OCI-LY7 (cell line): ENCODE data around the gene TAS1R1. TPM values are rescaled to one million over a fixed set of nuclear protein-coding genes. Genes with fewer than 3 reads are reported as not detected.

Experiments
- BruUV-seq: library from RNA; stranded (reverse); fragments of 400-500 nt; replicated peaks from 2 replicates; lab custom pipeline; 2021; lab: Mats Ljungman, UMichigan
- CTCF ChIA-PET: fragments of 300-600 bp; sonication (Branson Sonifier 250); formaldehyde crosslinking; loops from one replicate; lab custom pipeline; 2022; ENCODE audit warnings: antibody characterized with exemption; ENCODE audit not compliant: unreplicated experiment; lab: Charles Lee
- POLR2A ChIA-PET: fragments of 300-600 bp; sonication (Branson Sonifier 250); formaldehyde crosslinking; loops from one replicate; lab custom pipeline; 2022; ENCODE audit warnings: antibody characterized with exemption; lab: Charles Lee
- DNase-seq: peaks from one replicate; pipeline ENCODE4 v3.0.0-alpha.2; 2015; ENCODE audit warnings: low spot score
- H2AFZ ChIP-seq: fragments of 200-600 bp; sonication (generic), shearing (Covaris generic); 2 replicates; pipeline ENCODE4 v1.6.1; 2014; ENCODE audit warnings: mild to moderate bottlenecking, antibody characterized with exemption, low read length, moderate library complexity
- H3K27ac ChIP-seq: fragments of 200-600 bp; sonication (generic); 2 replicates; pipeline ENCODE4 v1.5.1; 2014; ENCODE audit warnings: mixed run types, low read depth, mild to moderate bottlenecking, moderate library complexity, low read length, inconsistent platforms; ENCODE audit not compliant: poor library complexity, severe bottlenecking
- H3K36me3 ChIP-seq: fragments of 200-600 bp; sonication (generic); 2 replicates; pipeline ENCODE4 v1.6.1; 2014; ENCODE audit warnings: mild to moderate bottlenecking, antibody characterized with exemption, low read length, moderate library complexity, mixed read lengths; ENCODE audit not compliant: insufficient read depth
- H3K4me1 ChIP-seq: fragments of 200-600 bp; sonication (generic); 2 replicates; pipeline ENCODE4 v1.5.1; 2014; ENCODE audit warnings: mild to moderate bottlenecking, low read length; ENCODE audit not compliant: insufficient read depth, poor library complexity, severe bottlenecking
- H3K4me2 ChIP-seq: fragments of 200-600 bp; sonication (generic); 2 replicates; pipeline ENCODE4 v1.6.1; 2014; ENCODE audit warnings: mild to moderate bottlenecking, low read length
- H3K4me3 ChIP-seq: fragments of 200-600 bp; sonication (generic); 2 replicates; pipeline ENCODE4 v1.5.1; 2014; ENCODE audit warnings: mild to moderate bottlenecking, low read depth, low read length; ENCODE audit not compliant: poor library complexity, severe bottlenecking
- H3K79me2 ChIP-seq: fragments of 200-600 bp; sonication (generic); 2 replicates; pipeline ENCODE4 v1.6.1; 2016; ENCODE audit warnings: low read depth, mild to moderate bottlenecking, low read length, moderate library complexity, mixed read lengths; ENCODE audit not compliant: insufficient read depth
- H3K9me2 ChIP-seq: fragments of 200-600 bp; sonication (generic); 2 replicates; pipeline ENCODE4 v1.6.1; 2016; ENCODE audit warnings: mild to moderate bottlenecking, low read length, mixed read lengths; ENCODE audit not compliant: insufficient read depth
- H3K9me3 ChIP-seq: fragments of 200-600 bp; sonication (generic); 2 replicates; pipeline ENCODE4 v1.6.1; 2014; ENCODE audit warnings: mild to moderate bottlenecking, mixed run types, low read length, mixed read lengths
- H4K20me1 ChIP-seq: fragments of 200-600 bp; sonication (generic); 2 replicates; pipeline ENCODE4 v1.6.1; 2014; ENCODE audit warnings: mild to moderate bottlenecking, antibody characterized with exemption, low read length, moderate library complexity, mixed read lengths; ENCODE audit not compliant: insufficient read depth
- EZH2phosphoT487 ChIP-seq: fragments of 200-600 bp; sonication (generic); IDR thresholded peaks from 2 replicates; pipeline ENCODE4 v1.6.1; 2018; ENCODE audit warnings: low read depth, borderline replicate concordance, mild to moderate bottlenecking, mixed run types, antibody characterized with exemption, low read length, moderate library complexity, mixed read lengths
- intact Hi-C: fragments of 100-400 bp; cut with micrococcal nuclease; formaldehyde crosslinking; loops from one replicate; pipeline ENCODE4 v1.10.0; 2022; ENCODE audit not compliant: unreplicated experiment
- small RNA-seq: library from RNA; depleted of rRNA; stranded (forward); fragments of <200 nt; gene quantifications from one replicate; pipeline ENCODE3, GENCODE V24; 2014
- total RNA-seq, 2 experiments: library from RNA; depleted of rRNA in 1 of 2; stranded (reverse); fragments of >200 nt in 1 of 2; shearing (Covaris generic) in 1 of 2; gene quantifications; 2 replicates each; pipeline ENCODE4 v1.2.3, GENCODE V29; 2014 to 2022
- TF ChIP-seq, protein P1 (sequence below): fragments of 200-600 bp; sonication (generic); conservative IDR thresholded peaks from 2 replicates; pipeline ENCODE4 v1.5.1; 2014; ENCODE audit warnings: mild to moderate bottlenecking, antibody characterized with exemption, low read length, moderate library complexity, mixed read lengths

Gene TAS1R1
- total RNA-seq, 2 experiments from 2014 or later: 0.11 TPM; not detected in 1

DNA sequence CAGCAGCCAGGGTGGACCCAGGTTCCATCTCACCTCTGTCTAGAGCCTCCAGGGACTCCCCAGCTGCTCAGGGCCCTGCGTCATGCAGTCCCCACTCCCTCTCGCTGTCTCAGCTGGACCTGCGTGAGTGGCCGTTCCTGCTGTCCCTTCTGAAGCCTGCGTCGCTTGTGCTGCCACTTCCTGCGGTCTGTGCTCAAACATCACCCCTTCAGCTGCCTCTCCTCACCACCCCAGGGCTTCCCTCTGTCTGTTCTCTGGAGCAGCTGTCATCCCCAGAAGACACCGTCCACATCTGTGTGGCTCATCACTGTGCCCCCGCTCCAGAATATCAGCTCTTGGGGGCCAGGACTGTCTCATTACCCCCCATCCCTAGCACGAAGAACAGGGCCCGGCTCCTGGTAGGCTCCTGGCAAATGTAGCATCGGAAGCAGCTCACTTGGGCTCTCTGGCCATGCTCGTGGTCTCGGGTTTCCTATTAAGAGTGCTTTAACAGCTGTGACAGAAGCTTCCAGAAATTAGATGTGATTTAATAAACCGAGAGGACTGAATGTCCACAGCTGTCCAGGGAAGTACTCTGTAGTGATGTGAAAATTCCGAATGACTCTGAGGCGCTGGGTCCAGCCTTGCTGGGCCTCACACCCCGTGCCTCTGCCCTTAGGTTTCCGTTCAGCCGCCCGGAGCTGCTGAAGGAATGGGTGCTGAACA lies 72.9 kb downstream of the TAS1R1 start:
- H3K9me2 ChIP-seq: no peaks in the 10 kb centered on the region
- intact Hi-C loops: loop anchor here (5.0 kb wide), 2 partner anchors 76 to 136 kb away; partner anchors contain the start of genes NOL9 and PLEKHG5
- H3K27ac ChIP-seq: no peak overlapping the region
- H3K4me1 ChIP-seq: peaks cover 24% of the 10 kb centered on the region
- H3K36me3 ChIP-seq: peaks cover 44% of the 10 kb centered on the region
- TF ChIP-seq, protein P1, sequence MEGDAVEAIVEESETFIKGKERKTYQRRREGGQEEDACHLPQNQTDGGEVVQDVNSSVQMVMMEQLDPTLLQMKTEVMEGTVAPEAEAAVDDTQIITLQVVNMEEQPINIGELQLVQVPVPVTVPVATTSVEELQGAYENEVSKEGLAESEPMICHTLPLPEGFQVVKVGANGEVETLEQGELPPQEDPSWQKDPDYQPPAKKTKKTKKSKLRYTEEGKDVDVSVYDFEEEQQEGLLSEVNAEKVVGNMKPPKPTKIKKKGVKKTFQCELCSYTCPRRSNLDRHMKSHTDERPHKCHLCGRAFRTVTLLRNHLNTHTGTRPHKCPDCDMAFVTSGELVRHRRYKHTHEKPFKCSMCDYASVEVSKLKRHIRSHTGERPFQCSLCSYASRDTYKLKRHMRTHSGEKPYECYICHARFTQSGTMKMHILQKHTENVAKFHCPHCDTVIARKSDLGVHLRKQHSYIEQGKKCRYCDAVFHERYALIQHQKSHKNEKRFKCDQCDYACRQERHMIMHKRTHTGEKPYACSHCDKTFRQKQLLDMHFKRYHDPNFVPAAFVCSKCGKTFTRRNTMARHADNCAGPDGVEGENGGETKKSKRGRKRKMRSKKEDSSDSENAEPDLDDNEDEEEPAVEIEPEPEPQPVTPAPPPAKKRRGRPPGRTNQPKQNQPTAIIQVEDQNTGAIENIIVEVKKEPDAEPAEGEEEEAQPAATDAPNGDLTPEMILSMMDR: no peak
- TF ChIP-seq EZH2phosphoT487: no peak
- H4K20me1 ChIP-seq: no peaks in the 10 kb centered on the region
- POLR2A ChIA-PET: no interaction called here
- H3K4me3 ChIP-seq: no peak overlapping the region
- H3K79me2 ChIP-seq: peaks cover 9% of the 10 kb centered on the region; the same call in 1 of the 2 replicates
- no TSS peak for BruUV-seq
- no peak overlapping the region for H2AFZ ChIP-seq
- H3K4me2 ChIP-seq: no peak overlapping the region
- no peak for DNase-seq
- CTCF ChIA-PET: interaction anchor here (0.8 kb wide), 1 partner anchor 9 kb away, joined by 3 read pairs; no protein-coding TSS in a partner anchor
- no peaks in the 10 kb centered on the region for H3K9me3 ChIP-seq

DNA sequence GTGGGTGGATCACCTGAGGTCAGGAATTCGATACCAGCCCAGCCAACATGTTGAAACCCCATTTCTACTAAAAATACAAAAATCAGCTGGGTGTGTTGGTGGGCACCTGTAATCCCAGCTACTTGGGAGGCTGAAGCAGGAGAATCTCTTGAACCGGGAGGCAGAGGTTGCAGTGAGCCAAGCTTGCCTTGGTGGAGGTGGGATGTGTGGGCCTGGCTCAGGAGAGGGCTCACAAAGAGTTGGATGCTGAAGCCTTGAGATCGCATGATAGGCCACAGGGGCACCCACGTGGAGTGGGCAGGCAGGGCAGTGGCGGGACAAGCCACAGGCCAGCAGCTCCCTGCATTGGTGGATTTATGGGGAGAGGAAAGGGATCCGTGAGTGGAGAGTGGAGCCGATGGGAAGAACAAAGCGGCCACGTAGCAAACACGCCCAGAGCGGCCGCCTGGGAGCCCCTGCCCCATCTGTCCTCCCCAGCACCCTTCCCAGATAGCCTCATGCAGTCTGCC lies 73.9 kb downstream of the TAS1R1 start:
- Histone ChIP-seq H4K20me1 (no peaks in the 10 kb centered on the region), H3K36me3 (peaks cover 44% of the 10 kb centered on the region), H3K79me2 (peaks cover 9% of the 10 kb centered on the region; the same call in 1 of the 2 replicates), H3K27ac (no peak overlapping the region), H3K4me2 (no peak overlapping the region), H3K9me3 (no peaks in the 10 kb centered on the region), H3K4me3 (no peak overlapping the region), H2AFZ (no peak overlapping the region), H3K9me2 (no peaks in the 10 kb centered on the region), H3K4me1 (peaks cover 15% of the 10 kb centered on the region)
- BruUV-seq: no TSS peak
- POLR2A ChIA-PET: no interaction called here
- TF ChIP-seq, protein P1: no peak
- no peak for TF ChIP-seq EZH2phosphoT487
- DNase-seq: no peak
- intact Hi-C loops: loop anchor here (5.0 kb wide), 2 partner anchors 77 to 137 kb away; partner anchors contain the start of genes NOL9 and PLEKHG5
- CTCF ChIA-PET: no interaction called here

Small RNA genes within 50 kb of the gene (small RNA-seq; reads per million reads assigned to genes)
- not detected for gene RNU6-731P

Other genes with a start within 250 kb of the TAS1R1 start
- gene ACOT7, start 161.5 kb upstream of the TAS1R1 start, total RNA-seq (2014; rRNA removed; shearing (Covaris generic)): 16.8 and 23.4 TPM in 2 replicates
- 50.5 and 53.6 TPM in 2 replicates for gene ACOT7, start 161.5 kb upstream of the TAS1R1 start, total RNA-seq (2022)
- not detected in 2 replicates for gene HES2, start 135.4 kb upstream of the TAS1R1 start, total RNA-seq (2014; rRNA removed; shearing (Covaris generic))
- gene HES2, start 135.4 kb upstream of the TAS1R1 start, total RNA-seq (2022): not detected in 2 replicates
- not detected in 2 replicates for gene ESPN, start 130.5 kb upstream of the TAS1R1 start, total RNA-seq (2014; rRNA removed; shearing (Covaris generic))
- not detected in 2 replicates for gene ESPN, start 130.5 kb upstream of the TAS1R1 start, total RNA-seq (2022)
- 1.7 and 2.8 TPM in 2 replicates for gene TNFRSF25, start 89.1 kb upstream of the TAS1R1 start, total RNA-seq (2014; rRNA removed; shearing (Covaris generic))
- gene TNFRSF25, start 89.1 kb upstream of the TAS1R1 start, total RNA-seq (2022): 0.65 and 1.7 TPM in 2 replicates
- gene PLEKHG5, start 63.6 kb upstream of the TAS1R1 start, total RNA-seq (2014; rRNA removed; shearing (Covaris generic)): 0.67 and 1.6 TPM in 2 replicates
- 1.7 and 2.4 TPM in 2 replicates for gene PLEKHG5, start 63.6 kb upstream of the TAS1R1 start, total RNA-seq (2022)
- gene NOL9, start 794 bp upstream of the TAS1R1 start, total RNA-seq (2014; rRNA removed; shearing (Covaris generic)): 30.7 and 39.1 TPM in 2 replicates
- gene NOL9, start 794 bp upstream of the TAS1R1 start, total RNA-seq (2022): 58.8 and 65.5 TPM in 2 replicates
- gene ZBTB48, start 24.7 kb downstream of the TAS1R1 start, total RNA-seq (2014; rRNA removed; shearing (Covaris generic)): 28.9 and 41.9 TPM in 2 replicates
- 51.3 and 58.2 TPM in 2 replicates for gene ZBTB48, start 24.7 kb downstream of the TAS1R1 start, total RNA-seq (2022)
- 7.2 and 7.4 TPM in 2 replicates for gene KLHL21, start 47.6 kb downstream of the TAS1R1 start, total RNA-seq (2014; rRNA removed; shearing (Covaris generic))
- 5.6 and 7.6 TPM in 2 replicates for gene KLHL21, start 47.6 kb downstream of the TAS1R1 start, total RNA-seq (2022)
- 5.3 and 7.9 TPM in 2 replicates for gene PHF13, start 58.4 kb downstream of the TAS1R1 start, total RNA-seq (2014; rRNA removed; shearing (Covaris generic))
- gene PHF13, start 58.4 kb downstream of the TAS1R1 start, total RNA-seq (2022): 14.6 and 14.7 TPM in 2 replicates
- 22.4 and 24.9 TPM in 2 replicates for gene THAP3, start 69.6 kb downstream of the TAS1R1 start, total RNA-seq (2014; rRNA removed; shearing (Covaris generic))
- 17.2 and 19.0 TPM in 2 replicates for gene THAP3, start 69.6 kb downstream of the TAS1R1 start, total RNA-seq (2022)
- 31.0 and 41.6 TPM in 2 replicates for gene DNAJC11, start 146.5 kb downstream of the TAS1R1 start, total RNA-seq (2014; rRNA removed; shearing (Covaris generic))
- 64.1 and 65.6 TPM in 2 replicates for gene DNAJC11, start 146.5 kb downstream of the TAS1R1 start, total RNA-seq (2022)
- gene CAMTA1, start 230.1 kb downstream of the TAS1R1 start, total RNA-seq (2014; rRNA removed; shearing (Covaris generic)): 40.2 and 43.9 TPM in 2 replicates
- gene CAMTA1, start 230.1 kb downstream of the TAS1R1 start, total RNA-seq (2022): 73.3 and 80.8 TPM in 2 replicates